Measurements from ENCODE around the gene RUBCN.
"Not testable (repeated sequence)": the region's sequence is repeated elsewhere in the genome, so short reads cannot be mapped to it uniquely, and the experiment has no call there.

- not testable (repeated sequence) for TF ChIP-seq CTCF, POLR2A (IDR thresholded peaks at IDR 0.05)
Observed at GRCh38 chr3:197665142-197665491, 71.6 kb downstream of the RUBCN start.

Measured in gastroesophageal sphincter (tissue), 3 donors.